ENCODE measurements around the gene TRIM29.

Gene TRIM29

GRCh38 chr11:120126620-120127019 lies 11.3 kb downstream of the TRIM29 start:
- peaks cover 0 to 29% (median 10%) of the 10 kb centered on the region in 4 donors for H3K4me1 ChIP-seq
- H3K27ac ChIP-seq = no peak overlapping the region
- TF ChIP-seq CTCF (IDR thresholded peaks at IDR 0.05) = no peak
- peaks cover 0 to 3% (median 0%) of the 10 kb centered on the region in 3 donors for H3K36me3 ChIP-seq
- intact Hi-C loops (cut with DNase I; ENCODE audit: low total_unique reads) = no loop called here
- H3K4me3 ChIP-seq = no peak overlapping the region
- DNase-seq = no peak
- no peaks in the 10 kb centered on the region for H3K27me3 ChIP-seq
- H3K9me3 ChIP-seq = no peaks in the 10 kb centered on the region

- H3K36me3 ChIP-seq = peaks cover 0 to 8% (median 0%) of the 10 kb centered on the region in 3 donors
- intact Hi-C loops (cut with DNase I; ENCODE audit: low total_unique reads) = no loop called here
- TF ChIP-seq CTCF (IDR thresholded peaks at IDR 0.05) = no peak
- H3K27me3 ChIP-seq = no peaks in the 10 kb centered on the region
- no peak for DNase-seq
- peaks cover 0 to 30% (median 10%) of the 10 kb centered on the region in 4 donors for H3K4me1 ChIP-seq
- H3K9me3 ChIP-seq = no peaks in the 10 kb centered on the region
- no peak overlapping the region for H3K27ac ChIP-seq
- no peak overlapping the region for H3K4me3 ChIP-seq
Measured at GRCh38 chr11:120125509-120125908, 12.4 kb downstream of the TRIM29 start.

GRCh38 chr11:120125024-120125423 lies 12.9 kb downstream of the TRIM29 start:
- TF ChIP-seq CTCF (IDR thresholded peaks at IDR 0.05) = no peak
- Histone ChIP-seq H3K36me3 (peaks cover 0 to 13% (median 0%) of the 10 kb centered on the region in 3 donors), H3K27me3 (no peaks in the 10 kb centered on the region), H3K9me3 (no peaks in the 10 kb centered on the region), H3K4me1 (peaks cover 0 to 30% (median 10%) of the 10 kb centered on the region in 4 donors), H3K4me3 (no peak overlapping the region), H3K27ac (no peak overlapping the region)
- peak in 1 of 2 donors; percentile 67 for DNase-seq
- intact Hi-C loops (cut with DNase I; ENCODE audit: low total_unique reads) = no loop called here

GRCh38 chr11:120124355-120124754 lies 13.6 kb downstream of the TRIM29 start:
- no peak for DNase-seq
- no peaks in the 10 kb centered on the region for H3K9me3 ChIP-seq
- no peak overlapping the region for H3K27ac ChIP-seq
- TF ChIP-seq CTCF (IDR thresholded peaks at IDR 0.05) = no peak
- peaks cover 0 to 24% (median 7%) of the 10 kb centered on the region in 4 donors for H3K4me1 ChIP-seq
- no peak overlapping the region for H3K4me3 ChIP-seq
- H3K27me3 ChIP-seq = no peaks in the 10 kb centered on the region
- peaks cover 0 to 20% (median 0%) of the 10 kb centered on the region in 3 donors for H3K36me3 ChIP-seq
- intact Hi-C loops (cut with DNase I; ENCODE audit: low total_unique reads) = no loop called here

- Histone ChIP-seq H3K36me3 (peaks cover 0 to 24% (median 0%) of the 10 kb centered on the region in 3 donors), H3K27ac (no peak overlapping the region), H3K4me3 (no peak overlapping the region), H3K9me3 (no peaks in the 10 kb centered on the region), H3K4me1 (peaks cover 0 to 20% (median 5%) of the 10 kb centered on the region in 4 donors), H3K27me3 (no peaks in the 10 kb centered on the region)
- TF ChIP-seq CTCF (IDR thresholded peaks at IDR 0.05) = no peak
- intact Hi-C loops (cut with DNase I; ENCODE audit: low total_unique reads) = no loop called here
- DNase-seq = no peak
Measured at GRCh38 chr11:120123946-120124345, 14.0 kb downstream of the TRIM29 start.

All from tibial artery (tissue), 4 donors.